DMS53 treated with DMSO at 0.1 percent for 48 hours (cell line): ENCODE results near the gene FOXM1.

ENCODE experiments used
- DNase-seq: peaks from one replicate; lab custom pipeline; 2025; ENCODE audit not compliant: unreplicated experiment; lab: John Stamatoyannopoulos, UW

FOXM1 gene

GRCh38 chr12:2877047-2877952, at the start of gene FOXM1, which contains the start of gene RHNO1:
Gene FOXM1 (minus strand): TSS chr12:2877174. CDS start chr12:2874478, 2,696 bp downstream.
Gene RHNO1 (plus strand): TSS chr12:2877223. CDS start chr12:2885367, 8,144 bp downstream.
- peak; percentile 92 for DNase-seq

GRCh38 chr12:2925322-2925995, 48.5 kb upstream of the FOXM1 start:
- DNase-seq = no peak

- no peak for DNase-seq
Observed at GRCh38 chr12:2924019-2924418, 47.0 kb upstream of the FOXM1 start.

- no peak for DNase-seq
Observed at GRCh38 chr12:2923057-2923456, 46.1 kb upstream of the FOXM1 start.

GRCh38 chr12:2922329-2922728, 45.4 kb upstream of the FOXM1 start:
- DNase-seq = no peak

GRCh38 chr12:2919249-2919648, 42.3 kb upstream of the FOXM1 start:
- DNase-seq = no peak

- no peak for DNase-seq
Observed at GRCh38 chr12:2912216-2912575, 35.2 kb upstream of the FOXM1 start.

- DNase-seq = no peak
Observed at GRCh38 chr12:2904260-2904659, 27.3 kb upstream of the FOXM1 start.

GRCh38 chr12:2902272-2902880, 25.4 kb upstream of the FOXM1 start:
- no peak for DNase-seq

GRCh38 chr12:2900642-2901041, 23.7 kb upstream of the FOXM1 start:
- no peak for DNase-seq

GRCh38 chr12:2897418-2897817, 20.4 kb upstream of the FOXM1 start:
- no peak for DNase-seq

- DNase-seq = no peak
Observed at GRCh38 chr12:2895511-2895910, 18.5 kb upstream of the FOXM1 start.

- no peak for DNase-seq
Observed at GRCh38 chr12:2895051-2895451, 18.1 kb upstream of the FOXM1 start.

GRCh38 chr12:2893007-2893406, 16.0 kb upstream of the FOXM1 start:
- DNase-seq = no peak

GRCh38 chr12:2892246-2892645, 15.3 kb upstream of the FOXM1 start:
- no peak for DNase-seq

- peak; percentile 63 for DNase-seq
Observed at GRCh38 chr12:2891240-2892053, 14.5 kb upstream of the FOXM1 start.

GRCh38 chr12:2890388-2891239, 13.6 kb upstream of the FOXM1 start, which contains the start of gene TULP3:
Gene TULP3 (plus strand): TSS chr12:2890891. CDS start chr12:2890948, 57 bp downstream.
- DNase-seq = peak; percentile 100

GRCh38 chr12:2890001-2890387, 13.0 kb upstream of the FOXM1 start:
- no peak for DNase-seq

GRCh38 chr12:2886768-2887450, 9.9 kb upstream of the FOXM1 start:
- DNase-seq = no peak
